Astrocyte (in vitro differentiated cells and primary cell): ENCODE results near the gene POMGNT1. TPM values are rescaled to one million over a fixed set of nuclear protein-coding genes. Genes with fewer than 3 reads are reported as not detected.

Experiments
- DNase-seq: peaks from one replicate; pipeline ENCODE4 v3.0.0-alpha.2; 2010; ENCODE audit warnings: low read depth
- FAIRE-seq: peaks from 2 replicates; lab custom pipeline; 2011; peaks lifted over from hg19 to GRCh38; lab: Jason Lieb, UNC
- H2AFZ ChIP-seq: 2 replicates; pipeline ENCODE4 v1.6.0; 2012; ENCODE audit warnings: low read depth, low read length, inconsistent platforms
- H3K27ac ChIP-seq: 2 replicates; pipeline ENCODE4 v1.5.1; 2011; ENCODE audit warnings: low read depth, low read length, inconsistent platforms
- H3K27me3 ChIP-seq: 2 replicates; pipeline ENCODE4 v1.6.0; 2011; ENCODE audit warnings: low read length, inconsistent platforms; ENCODE audit not compliant: insufficient read depth
- H3K36me3 ChIP-seq: 2 replicates; pipeline ENCODE4 v1.5.1; 2011; ENCODE audit warnings: low read length, inconsistent platforms; ENCODE audit not compliant: insufficient read depth
- H3K4me1 ChIP-seq: 2 replicates; pipeline ENCODE4 v1.5.1; 2011; ENCODE audit warnings: low read length, inconsistent platforms; ENCODE audit not compliant: insufficient read depth
- H3K4me2 ChIP-seq: 2 replicates; pipeline ENCODE4 v1.6.0; 2012; ENCODE audit warnings: low read length, inconsistent platforms
- H3K4me3 ChIP-seq: 2 replicates; pipeline ENCODE4 v1.5.1; 2011; ENCODE audit warnings: low read depth, mild to moderate bottlenecking, low read length, inconsistent platforms; ENCODE audit not compliant: insufficient read depth
- H3K79me2 ChIP-seq: 2 replicates; pipeline ENCODE4 v1.6.0; 2012; ENCODE audit warnings: mild to moderate bottlenecking, low read length, inconsistent platforms; ENCODE audit not compliant: insufficient read depth
- H3K9ac ChIP-seq: 2 replicates; pipeline ENCODE4 v1.6.0; 2012; ENCODE audit warnings: mild to moderate bottlenecking, low read length, inconsistent platforms
- H3K9me3 ChIP-seq: 2 replicates; pipeline ENCODE4 v1.5.1; 2012; ENCODE audit warnings: low read depth, mild to moderate bottlenecking, low read length, inconsistent platforms; ENCODE audit not compliant: insufficient read depth
- H4K20me1 ChIP-seq: 2 replicates; pipeline ENCODE4 v1.6.0; 2012; ENCODE audit warnings: low read length, inconsistent platforms; ENCODE audit not compliant: insufficient read depth
- H3K27ac Mint-ChIP-seq: one replicate; pipeline ENCODE4 v1.8.0; 2021; ENCODE audit warnings: mild to moderate bottlenecking, mixed read lengths; ENCODE audit not compliant: unreplicated experiment
- H3K27me3 Mint-ChIP-seq: one replicate; pipeline ENCODE4 v1.8.0; 2021; ENCODE audit warnings: low read depth, mixed read lengths; ENCODE audit not compliant: unreplicated experiment
- H3K36me3 Mint-ChIP-seq: one replicate; pipeline ENCODE4 v1.8.0; 2021; ENCODE audit warnings: low read depth, mixed read lengths; ENCODE audit not compliant: unreplicated experiment
- H3K4me1 Mint-ChIP-seq: one replicate; pipeline ENCODE4 v1.8.0; 2021; ENCODE audit warnings: low read depth, mixed read lengths; ENCODE audit not compliant: unreplicated experiment
- H3K4me3 Mint-ChIP-seq: one replicate; pipeline ENCODE4 v1.8.0; 2021; ENCODE audit warnings: mild to moderate bottlenecking, moderate library complexity, mixed read lengths; ENCODE audit not compliant: unreplicated experiment
- H3K9me3 Mint-ChIP-seq: one replicate; pipeline ENCODE4 v1.8.0; 2021; ENCODE audit warnings: mild to moderate bottlenecking, mixed read lengths; ENCODE audit not compliant: unreplicated experiment
- EZH2 ChIP-seq: IDR thresholded peaks from 2 replicates; pipeline ENCODE4 v1.6.1; 2012; ENCODE audit warnings: mild to moderate bottlenecking, low read length, inconsistent platforms; ENCODE audit not compliant: insufficient read depth
- total RNA-seq: library from RNA; stranded (reverse); gene quantifications from 2 replicates; pipeline ENCODE4 v1.2.1, GENCODE V29; 2021
- TF ChIP-seq, protein P1 (sequence below): IDR thresholded peaks from 2 replicates; pipeline ENCODE4 v1.5.1; 2011; ENCODE audit warnings: low read depth, mild to moderate bottlenecking, inconsistent platforms, low read length, moderate library complexity; ENCODE audit not compliant: insufficient read depth

The POMGNT1 gene
- total RNA-seq, 1 donor from 2014 or later = 55.1 TPM

DNA sequence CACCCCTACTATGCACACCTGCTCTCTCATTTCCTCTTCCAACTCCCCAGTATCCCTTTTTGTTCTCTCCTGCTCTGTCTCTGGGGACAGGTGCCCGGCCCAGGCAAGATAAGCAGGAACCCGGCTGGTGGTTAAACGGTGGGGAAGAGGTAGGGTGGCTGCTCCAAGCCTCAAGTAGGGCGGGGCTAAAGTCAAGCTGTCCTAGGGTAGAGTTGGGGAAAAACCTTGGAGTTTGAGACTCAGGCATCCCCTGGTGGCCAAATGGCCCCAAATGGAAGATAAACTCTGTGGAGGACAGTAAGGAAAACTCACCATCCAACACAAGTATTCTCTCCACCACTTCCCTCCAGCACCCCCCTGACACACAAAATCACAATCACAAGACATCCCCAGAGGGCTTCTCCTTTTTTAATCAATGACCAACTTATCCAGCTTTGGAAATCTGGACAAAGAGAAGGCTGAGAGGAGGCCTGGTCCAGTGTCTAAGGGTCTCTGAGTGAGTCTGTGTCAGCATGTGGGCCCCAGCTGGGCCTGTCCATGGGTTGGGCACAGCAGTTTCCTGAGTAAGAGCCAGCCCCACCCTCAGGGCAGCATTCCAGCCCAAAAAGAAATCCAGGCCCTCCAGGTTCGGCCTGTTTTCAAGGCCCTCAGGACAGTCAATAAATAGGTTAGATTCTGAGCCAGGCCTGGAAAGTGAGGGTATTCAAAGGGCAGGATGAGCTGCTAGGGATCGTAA is 9.8 kb downstream of the POMGNT1 start:
- no peak overlapping the region for H3K4me3 ChIP-seq
- H3K27ac ChIP-seq = no peak overlapping the region
- no peak overlapping the region for H3K4me2 ChIP-seq
- Mint-ChIP-seq H3K4me1 (peaks cover 7% of the 10 kb centered on the region), H3K36me3 (peaks cover 16% of the 10 kb centered on the region), H3K27ac (no peak overlapping the region), H3K4me3 (no peak overlapping the region), H3K9me3 (no peaks in the 10 kb centered on the region), H3K27me3 (no peaks in the 10 kb centered on the region)
- peaks cover 12% of the 10 kb centered on the region for H3K36me3 ChIP-seq
- no peaks in the 10 kb centered on the region for H3K27me3 ChIP-seq
- no peaks in the 10 kb centered on the region for H3K9me3 ChIP-seq
- H3K79me2 ChIP-seq = no peaks in the 10 kb centered on the region
- no peak for DNase-seq
- TF ChIP-seq, protein P1, sequence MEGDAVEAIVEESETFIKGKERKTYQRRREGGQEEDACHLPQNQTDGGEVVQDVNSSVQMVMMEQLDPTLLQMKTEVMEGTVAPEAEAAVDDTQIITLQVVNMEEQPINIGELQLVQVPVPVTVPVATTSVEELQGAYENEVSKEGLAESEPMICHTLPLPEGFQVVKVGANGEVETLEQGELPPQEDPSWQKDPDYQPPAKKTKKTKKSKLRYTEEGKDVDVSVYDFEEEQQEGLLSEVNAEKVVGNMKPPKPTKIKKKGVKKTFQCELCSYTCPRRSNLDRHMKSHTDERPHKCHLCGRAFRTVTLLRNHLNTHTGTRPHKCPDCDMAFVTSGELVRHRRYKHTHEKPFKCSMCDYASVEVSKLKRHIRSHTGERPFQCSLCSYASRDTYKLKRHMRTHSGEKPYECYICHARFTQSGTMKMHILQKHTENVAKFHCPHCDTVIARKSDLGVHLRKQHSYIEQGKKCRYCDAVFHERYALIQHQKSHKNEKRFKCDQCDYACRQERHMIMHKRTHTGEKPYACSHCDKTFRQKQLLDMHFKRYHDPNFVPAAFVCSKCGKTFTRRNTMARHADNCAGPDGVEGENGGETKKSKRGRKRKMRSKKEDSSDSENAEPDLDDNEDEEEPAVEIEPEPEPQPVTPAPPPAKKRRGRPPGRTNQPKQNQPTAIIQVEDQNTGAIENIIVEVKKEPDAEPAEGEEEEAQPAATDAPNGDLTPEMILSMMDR = no peak
- no peak overlapping the region for H2AFZ ChIP-seq
- H3K9ac ChIP-seq = no peak overlapping the region
- H3K4me1 ChIP-seq = peaks cover 20% of the 10 kb centered on the region
- H4K20me1 ChIP-seq = no peaks in the 10 kb centered on the region
- no peak for FAIRE-seq

DNA sequence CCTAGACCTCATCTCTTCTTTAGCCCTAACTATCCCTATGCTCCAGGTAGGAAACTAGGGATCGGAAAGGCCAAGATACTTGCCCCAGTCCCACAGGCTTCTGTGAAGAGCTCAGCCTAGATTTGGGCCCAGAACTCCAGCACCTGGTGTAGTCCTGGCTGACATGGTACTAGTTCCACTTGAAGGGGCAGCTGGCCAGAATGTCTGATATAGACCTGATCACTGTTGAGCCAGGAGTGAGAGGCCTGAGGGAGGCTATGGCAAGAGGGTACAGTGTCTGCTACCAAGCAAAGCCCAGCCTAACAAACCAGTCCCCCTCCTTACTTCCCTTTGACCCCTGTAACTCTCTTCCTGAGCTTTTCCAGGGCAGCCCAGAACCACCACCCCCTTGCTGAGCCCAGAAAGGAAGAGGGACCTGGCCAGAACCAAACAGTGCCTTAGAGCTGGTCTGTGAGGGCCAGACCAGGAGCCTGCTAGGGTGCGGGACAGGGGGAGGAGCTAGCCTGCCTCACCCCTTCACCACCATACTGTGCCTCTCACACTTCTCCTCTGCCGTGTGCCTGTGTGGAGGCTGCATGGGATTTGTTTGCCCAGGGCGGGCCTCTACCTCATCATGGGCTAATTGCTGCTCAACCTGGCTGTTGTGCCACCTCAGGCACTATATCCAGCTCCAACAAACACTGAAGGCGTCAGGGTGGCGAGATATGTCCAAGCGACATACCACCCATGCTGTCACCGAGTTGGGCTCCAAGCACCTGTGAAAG is 10.9 kb downstream of the POMGNT1 start:
- H3K9me3 Mint-ChIP-seq = no peaks in the 10 kb centered on the region
- H3K36me3 Mint-ChIP-seq = peaks cover 12% of the 10 kb centered on the region
- FAIRE-seq = no peak

More for the DNA sequence above, 10.9 kb downstream of the POMGNT1 start:
- Histone ChIP-seq H4K20me1 (no peaks in the 10 kb centered on the region), H3K4me1 (peaks cover 29% of the 10 kb centered on the region), H3K27me3 (no peaks in the 10 kb centered on the region), H3K79me2 (no peaks in the 10 kb centered on the region), H3K4me3 (no peak overlapping the region), H3K36me3 (peaks cover 9% of the 10 kb centered on the region), H2AFZ (no peak overlapping the region), H3K27ac (no peak overlapping the region), H3K4me2 (no peak overlapping the region), H3K9me3 (no peaks in the 10 kb centered on the region), H3K9ac (no peak overlapping the region)
- DNase-seq = no peak
- TF ChIP-seq, protein P1 = no peak
- no peak for TF ChIP-seq EZH2
- H3K4me1 Mint-ChIP-seq = peaks cover 15% of the 10 kb centered on the region
- H3K27me3 Mint-ChIP-seq = no peaks in the 10 kb centered on the region
- H3K27ac Mint-ChIP-seq = no peak overlapping the region
- no peak overlapping the region for H3K4me3 Mint-ChIP-seq
